Tibial artery (tissue), 4 donors: Measurements from ENCODE around the gene RSF1.

Experiments
- DNase-seq, 2 donors: peaks; one replicate each; pipeline ENCODE4 v3.0.0-alpha.2; 2019
- H3K27ac ChIP-seq, 2 donors: fragments of 200-600 bp; sonication (generic) in 1 of 2; 1 replicate in 1 of 2; 2 replicates in 1 of 2; pipeline ENCODE4 v1.5.1; 2018 to 2019; ENCODE audit warnings: mild to moderate bottlenecking in 1 of 2
- H3K27me3 ChIP-seq, 2 donors: fragments of 200-600 bp; sonication (generic) in 1 of 2; one replicate each; pipeline versions ENCODE4 v1.5.1 to v1.6.0; 2016 to 2019
- H3K36me3 ChIP-seq, 3 donors: fragments of 200-600 bp; sonication (generic) in 2 of 3; one replicate each; pipeline ENCODE4 v1.5.1; 2016 to 2019; ENCODE audit warnings: mild to moderate bottlenecking in 2 of 3
- H3K4me1 ChIP-seq, 4 donors: fragments of 200-600 bp; sonication (generic) in 2 of 4; 1 replicate in 3 of 4; 2 replicates in 1 of 4; pipeline ENCODE4 v1.5.1; 2016 to 2019
- H3K4me3 ChIP-seq, 2 donors: fragments of 200-600 bp; sonication (generic) in 1 of 2; 1 replicate in 1 of 2; 2 replicates in 1 of 2; pipeline ENCODE4 v1.5.1; 2018 to 2019; ENCODE audit warnings: mild to moderate bottlenecking in 2 of 2
- H3K9me3 ChIP-seq, 3 donors: fragments of 200-600 bp; sonication (generic) in 1 of 3; one replicate each; pipeline ENCODE4 v1.5.1; 2016 to 2019
- CTCF ChIP-seq, 2 experiments: fragments of 200-600 bp in 1 of 2; fragments of 450-650 bp in 1 of 2; IDR thresholded peaks; one replicate each; pipeline ENCODE4 v1.5.1; 2017 to 2019; ENCODE audit warnings: antibody characterized with exemption in 2 of 2, mild to moderate bottlenecking in 1 of 2, moderate library complexity in 1 of 2
- intact Hi-C: fragments of 100-400 bp; cut with DNase I; formaldehyde crosslinking; loops from one replicate; pipeline ENCODE4 v1.15.0; 2023; ENCODE audit warnings: low total_unique reads

The RSF1 gene

DNA sequence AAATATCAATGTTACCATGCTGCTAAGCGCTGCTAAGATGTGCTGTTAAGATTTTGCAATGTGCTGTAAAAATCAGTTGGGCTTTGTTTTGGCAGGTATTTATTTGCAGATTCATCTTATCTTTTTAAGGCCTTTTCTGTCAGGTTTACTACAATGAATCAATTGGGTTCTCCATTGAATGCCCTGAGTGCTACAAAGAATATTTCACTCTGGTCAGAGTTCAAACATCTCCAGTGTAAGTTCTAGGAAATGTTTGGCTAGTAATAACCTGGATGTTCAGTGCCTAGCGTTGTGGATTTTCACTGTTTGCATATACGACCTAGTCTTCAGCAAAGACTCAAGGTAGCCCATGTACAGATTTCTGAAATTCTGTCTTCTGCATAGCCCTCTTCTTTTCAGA, 36.0 kb downstream of the RSF1 start:
- no peak for TF ChIP-seq CTCF (IDR thresholded peaks at IDR 0.05)
- no peaks in the 10 kb centered on the region for H3K27me3 ChIP-seq
- H3K9me3 ChIP-seq, result no peaks in the 10 kb centered on the region
- DNase-seq, result no peak
- peaks cover 0 to 18% (median 2%) of the 10 kb centered on the region in 4 donors for H3K4me1 ChIP-seq
- no peak overlapping the region for H3K4me3 ChIP-seq
- intact Hi-C loops, result no loop called here
- H3K36me3 ChIP-seq, result no peaks in the 10 kb centered on the region
- no peak overlapping the region for H3K27ac ChIP-seq

DNA sequence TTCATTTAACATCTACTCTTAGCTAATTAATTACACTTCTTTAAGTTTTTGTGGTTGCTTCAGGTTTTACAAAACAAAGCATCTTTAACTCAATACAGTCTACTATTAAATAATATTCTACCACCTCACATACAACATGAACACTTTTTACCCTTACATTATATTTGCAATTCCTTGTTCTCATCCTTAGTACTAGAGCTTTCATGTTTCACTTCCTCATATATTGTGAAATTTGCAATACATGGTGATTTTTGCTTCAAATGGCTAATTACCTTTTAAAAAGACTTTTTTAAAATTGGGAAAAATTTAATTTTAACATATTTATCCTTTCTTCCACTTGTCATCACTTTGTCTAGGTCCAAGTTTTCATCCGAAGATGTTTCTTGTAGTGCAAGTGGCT, 37.5 kb downstream of the RSF1 start:
- Histone ChIP-seq H3K4me3 (no peak overlapping the region), H3K27ac (no peak overlapping the region), H3K4me1 (peaks cover 0 to 13% (median 5%) of the 10 kb centered on the region in 4 donors), H3K9me3 (no peaks in the 10 kb centered on the region), H3K27me3 (no peaks in the 10 kb centered on the region), H3K36me3 (no peaks in the 10 kb centered on the region)
- intact Hi-C loops, result no loop called here
- DNase-seq, result no peak
- TF ChIP-seq CTCF (IDR thresholded peaks at IDR 0.05), result no peak

- Histone ChIP-seq H3K4me3 (no peak overlapping the region), H3K27ac (no peak overlapping the region), H3K9me3 (no peaks in the 10 kb centered on the region), H3K4me1 (peaks cover 0 to 10% (median 4%) of the 10 kb centered on the region in 4 donors), H3K36me3 (no peaks in the 10 kb centered on the region), H3K27me3 (no peaks in the 10 kb centered on the region)
- intact Hi-C loops, result no loop called here
- no peak for TF ChIP-seq CTCF (IDR thresholded peaks at IDR 0.05)
- DNase-seq, result no peak
Observed at GRCh38 chr11:77779935-77780334, 40.6 kb downstream of the RSF1 start.

DNA sequence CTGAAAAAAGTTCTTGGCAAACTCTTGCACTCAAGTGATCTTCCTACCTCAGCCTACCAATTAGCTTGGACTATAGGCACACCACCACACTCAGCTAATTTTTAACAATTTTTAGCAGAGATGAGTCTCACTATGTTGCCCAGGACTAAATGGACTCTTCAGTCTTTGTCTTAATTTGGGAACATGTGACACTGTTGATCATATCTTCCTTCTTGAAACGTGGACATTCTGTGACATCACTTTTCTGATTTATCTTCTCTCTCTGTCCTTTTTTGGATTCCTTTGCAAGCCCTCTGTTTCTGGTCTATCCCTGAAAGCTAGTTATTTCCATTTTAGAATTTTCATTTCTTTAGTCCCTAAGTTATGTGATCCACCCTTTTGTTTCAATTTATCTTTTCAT, 42.0 kb downstream of the RSF1 start:
- Histone ChIP-seq H3K27me3 (no peaks in the 10 kb centered on the region), H3K4me1 (peaks cover 0 to 14% (median 4%) of the 10 kb centered on the region in 4 donors), H3K36me3 (no peaks in the 10 kb centered on the region), H3K4me3 (no peak overlapping the region), H3K27ac (no peak overlapping the region), H3K9me3 (no peaks in the 10 kb centered on the region)
- intact Hi-C loops, result no loop called here
- no peak for TF ChIP-seq CTCF (IDR thresholded peaks at IDR 0.05)
- no peak for DNase-seq

DNA sequence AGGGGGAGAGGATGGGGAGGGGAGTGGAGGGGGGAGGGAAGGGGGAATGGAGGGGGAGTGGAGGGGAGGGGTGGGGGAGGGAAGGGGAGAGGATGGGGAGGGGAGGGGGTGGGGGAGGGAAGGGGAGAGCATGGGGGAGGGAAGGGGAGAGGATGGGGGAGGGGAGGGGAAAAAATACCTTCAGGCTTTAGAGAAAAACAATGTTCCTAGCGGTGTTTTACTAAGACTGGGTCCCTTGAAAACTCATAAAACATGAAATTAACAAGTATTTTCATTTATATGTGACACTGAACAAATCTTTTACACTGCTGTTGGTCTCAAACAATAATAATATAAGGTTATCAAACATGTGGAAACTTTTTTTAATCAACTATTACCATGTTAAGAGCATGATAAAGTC, 42.4 kb downstream of the RSF1 start:
- Histone ChIP-seq H3K4me3 (no peak overlapping the region), H3K27ac (no peak overlapping the region), H3K27me3 (no peaks in the 10 kb centered on the region), H3K36me3 (no peaks in the 10 kb centered on the region), H3K9me3 (no peaks in the 10 kb centered on the region), H3K4me1 (peaks cover 0 to 14% (median 4%) of the 10 kb centered on the region in 4 donors)
- intact Hi-C loops, result no loop called here
- no peak for TF ChIP-seq CTCF (IDR thresholded peaks at IDR 0.05)
- no peak for DNase-seq

DNA sequence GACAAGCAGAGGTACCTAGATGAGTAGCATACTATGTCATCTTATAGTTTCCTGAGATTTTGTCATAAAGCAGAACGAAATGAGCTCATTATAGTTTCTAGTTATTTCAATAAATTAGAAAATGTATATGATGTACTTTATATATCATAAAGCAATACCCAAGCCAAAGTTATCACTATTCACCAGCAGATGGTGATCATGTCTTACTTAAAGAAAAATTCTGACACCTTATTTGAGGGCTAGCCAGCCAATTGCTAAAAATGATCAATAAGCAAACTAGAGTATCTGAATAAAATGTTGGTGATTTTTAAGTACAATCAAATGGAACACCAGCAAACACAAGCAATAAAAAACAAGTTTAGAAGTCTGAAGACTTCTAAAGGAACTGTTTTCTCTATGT, 44.1 kb downstream of the RSF1 start:
- no peak for DNase-seq
- H3K27ac ChIP-seq, result no peak overlapping the region

More for the DNA sequence above, 44.1 kb downstream of the RSF1 start:
- Histone ChIP-seq H3K4me3 (no peak overlapping the region), H3K9me3 (no peaks in the 10 kb centered on the region), H3K36me3 (no peaks in the 10 kb centered on the region), H3K4me1 (peaks cover 0 to 14% (median 4%) of the 10 kb centered on the region in 4 donors), H3K27me3 (no peaks in the 10 kb centered on the region)
- peak in 1 of 2 experiments; percentile 28 for TF ChIP-seq CTCF (IDR thresholded peaks at IDR 0.05)
- intact Hi-C loops, result no loop called here
